Esophagus (tissue), 2 donors: ENCODE data around the gene ADGRE2. TPM values are rescaled to one million over a fixed set of nuclear protein-coding genes. Genes with fewer than 3 reads are reported as not detected.
A peak's percentile ranks its signal among the peaks of the same experiment; 100 is the strongest.
"Not testable (repeated sequence)": the region's sequence is repeated elsewhere in the genome, so short reads cannot be mapped to it uniquely, and the experiment has no call there.

ENCODE experiments used
- H3K27ac ChIP-seq, 2 donors: one replicate each; pipeline ENCODE4 v1.5.1; 2013; ENCODE audit warnings: low read depth in 2 of 2, mild to moderate bottlenecking in 2 of 2, inconsistent platforms in 1 of 2, low read length in 1 of 2, moderate library complexity in 1 of 2
- H3K27me3 ChIP-seq, 2 donors: one replicate each; pipeline ENCODE4 v1.6.1; 2013; ENCODE audit warnings: low read length in 2 of 2, control low read depth in 1 of 2, mild to moderate bottlenecking in 1 of 2; ENCODE audit not compliant: insufficient read depth in 2 of 2, control insufficient read depth in 1 of 2
- H3K36me3 ChIP-seq, 2 donors: one replicate each; pipeline ENCODE4 v1.6.1; 2013; ENCODE audit warnings: low read length in 1 of 2; ENCODE audit not compliant: control insufficient read depth in 2 of 2, insufficient read depth in 2 of 2
- H3K4me1 ChIP-seq, 2 donors: one replicate each; pipeline ENCODE4 v1.6.1; 2013; ENCODE audit warnings: low read length in 1 of 2; ENCODE audit not compliant: control insufficient read depth in 2 of 2, insufficient read depth in 2 of 2
- H3K4me3 ChIP-seq, 2 donors: one replicate each; pipeline ENCODE4 v1.5.1; 2013; ENCODE audit warnings: low read length in 2 of 2, mild to moderate bottlenecking in 2 of 2, low read depth in 1 of 2, moderate library complexity in 1 of 2
- H3K9me3 ChIP-seq, 2 donors: one replicate each; pipeline ENCODE4 v1.6.1; 2013; ENCODE audit warnings: mild to moderate bottlenecking in 2 of 2, low read depth in 1 of 2, low read length in 1 of 2, moderate library complexity in 1 of 2; ENCODE audit not compliant: control insufficient read depth in 2 of 2, insufficient read depth in 1 of 2
- WGBS, 2 donors: extraction: QIAGEN DNeasy Blood & Tissue Kit; methylation state at CpG; one replicate each; pipeline ENCODE4 v1.1.7; 2013; 5-methylcytosine and 5-hydroxymethylcytosine counted together
- polyA plus RNA-seq, 2 donors: library from polyadenylated mRNA; stranded (reverse); fragments of 200-250 nt; gene quantifications; one replicate each; pipeline ENCODE4 v1.2.3, GENCODE V29; 2013
- donor health status: healthy with polysubstance abuse.
- donor health status: Bipolar disorder and iron deficiency.

Gene ADGRE2
- polyA plus RNA-seq, 2 donors, result 0.22 to 0.73 TPM

GRCh38 chr19:14780622-14781225, 2.4 kb upstream of the ADGRE2 start:
- 71 to 75% methylated on average over 11 to 14 of the region's 14 CpGs for WGBS, 2 donors
- not testable (repeated sequence) for H3K9me3 ChIP-seq, H3K36me3 ChIP-seq, H3K27me3 ChIP-seq, H3K27ac ChIP-seq, H3K4me1 ChIP-seq, H3K4me3 ChIP-seq

- no peaks in the 10 kb centered on the region for H3K9me3 ChIP-seq
- WGBS, 2 donors, result 50 to 53% methylated on average over 5 of the region's 5 CpGs
- H3K4me1 ChIP-seq, result peaks cover 0 to 2% of the 10 kb centered on the region in 2 donors
- no peaks in the 10 kb centered on the region for H3K27me3 ChIP-seq
- H3K4me3 ChIP-seq, result no peak overlapping the region
- no peak overlapping the region for H3K27ac ChIP-seq
- H3K36me3 ChIP-seq, result no peaks in the 10 kb centered on the region
These were observed 791 bp upstream of the ADGRE2 start for GRCh38 chr19:14779151-14779550.

- not testable (repeated sequence) for H3K4me3 ChIP-seq, H3K27me3 ChIP-seq, H3K27ac ChIP-seq, H3K9me3 ChIP-seq, H3K4me1 ChIP-seq, H3K36me3 ChIP-seq
- WGBS, 2 donors, result 86 to 94% methylated on average over 4 of the region's 4 CpGs
These were observed 715 bp downstream of the ADGRE2 start for GRCh38 chr19:14777645-14778044.

- Histone ChIP-seq H3K9me3 (no peaks in the 10 kb centered on the region), H3K4me3 (peak overlapping the region; percentile 1 to 39), H3K36me3 (no peaks in the 10 kb centered on the region), H3K4me1 (peaks cover 0 to 2% of the 10 kb centered on the region in 2 donors), H3K27me3 (no peaks in the 10 kb centered on the region), H3K27ac (peak overlapping the region in 1 of 2 donors; percentile 2)
- 5 to 11% methylated on average over 22 of the region's 22 CpGs for WGBS, 2 donors
These were observed 2.3 kb downstream of the ADGRE2 start for GRCh38 chr19:14775869-14776586.

- 69 to 73% methylated on average over 8 of the region's 8 CpGs for WGBS, 2 donors
- H3K4me1 ChIP-seq, H3K4me3 ChIP-seq, H3K27ac ChIP-seq, H3K9me3 ChIP-seq, H3K36me3 ChIP-seq, H3K27me3 ChIP-seq: not testable (repeated sequence)
These were observed 3.0 kb downstream of the ADGRE2 start for GRCh38 chr19:14775326-14775725.

GRCh38 chr19:14774373-14774772, 4.0 kb downstream of the ADGRE2 start:
- peaks cover 0 to 2% of the 10 kb centered on the region in 2 donors for H3K4me1 ChIP-seq
- no peaks in the 10 kb centered on the region for H3K27me3 ChIP-seq
- no peaks in the 10 kb centered on the region for H3K9me3 ChIP-seq
- no peak overlapping the region for H3K27ac ChIP-seq
- no peaks in the 10 kb centered on the region for H3K36me3 ChIP-seq
- H3K4me3 ChIP-seq, result no peak overlapping the region
- WGBS, 2 donors, result 75 to 79% methylated on average over 10 of the region's 10 CpGs

- H3K9me3 ChIP-seq, H3K27ac ChIP-seq: not testable (repeated sequence)
These were observed 4.6 kb downstream of the ADGRE2 start for GRCh38 chr19:14773722-14774121.

GRCh38 chr19:14772995-14773394, 5.4 kb downstream of the ADGRE2 start:
- Histone ChIP-seq H3K4me3 (no peak overlapping the region), H3K9me3 (no peaks in the 10 kb centered on the region), H3K27me3 (no peaks in the 10 kb centered on the region), H3K4me1 (peaks cover 0 to 2% of the 10 kb centered on the region in 2 donors), H3K36me3 (no peaks in the 10 kb centered on the region), H3K27ac (no peak overlapping the region)
- 90 to 95% methylated on average over 7 of the region's 7 CpGs for WGBS, 2 donors

More at GRCh38 chr19:14773722-14774121, 4.6 kb downstream of the ADGRE2 start:
- H3K36me3 ChIP-seq, H3K4me3 ChIP-seq, H3K27me3 ChIP-seq, H3K4me1 ChIP-seq: not testable (repeated sequence)
- 78% methylated on average over 9 of the region's 9 CpGs for WGBS, 2 donors

- no peaks in the 10 kb centered on the region for H3K27me3 ChIP-seq
- H3K36me3 ChIP-seq, result no peaks in the 10 kb centered on the region
- peaks cover 0 to 2% of the 10 kb centered on the region in 2 donors for H3K4me1 ChIP-seq
- no peak overlapping the region for H3K4me3 ChIP-seq
- no peak overlapping the region for H3K27ac ChIP-seq
- 84 to 89% methylated on average over 8 of the region's 8 CpGs for WGBS, 2 donors
- H3K9me3 ChIP-seq, result no peaks in the 10 kb centered on the region
These were observed 5.9 kb downstream of the ADGRE2 start for GRCh38 chr19:14772467-14772866.
